Measurements from ENCODE around the gene OPCML.

- TF ChIP-seq CTCF (IDR thresholded peaks at IDR 0.05) (no peak), POLR2A (IDR thresholded peaks at IDR 0.05) (no peak)
Measured at GRCh38 chr11:132636523-132636922, 895.8 kb downstream of the OPCML start.
